ENCODE measurements around the gene MTMR12. TPM values are rescaled to one million over a fixed set of nuclear protein-coding genes. Genes with fewer than 3 reads are reported as not detected.

MTMR12 gene
- total and polyA plus RNA-seq, 2 of the 13 experiments (the other 11 are each of a cell fraction or from before 2014, with no cell fraction given), result 23.4 to 36.6 TPM

DNA sequence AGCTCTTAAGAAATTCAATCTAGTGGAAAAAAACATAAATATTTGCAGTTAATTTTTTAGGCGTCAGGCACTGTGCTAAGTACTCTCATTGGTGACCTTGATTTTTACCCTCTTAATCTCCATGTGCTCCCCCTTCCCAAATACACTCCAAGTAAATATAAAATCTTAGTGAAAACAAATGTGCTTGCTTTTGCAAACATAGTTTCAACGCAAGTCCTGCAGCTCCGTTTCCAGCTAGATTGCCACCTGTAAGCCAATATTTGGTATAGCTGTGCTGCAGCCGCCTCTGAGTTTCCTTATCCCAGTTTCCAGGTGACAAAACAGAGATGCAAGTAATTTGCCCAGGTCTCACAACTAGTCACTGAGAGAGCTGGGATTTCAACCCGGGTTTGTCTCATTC, 1.9 kb upstream of the MTMR12 start (continued):
- TF ChIP-seq, protein P1, sequence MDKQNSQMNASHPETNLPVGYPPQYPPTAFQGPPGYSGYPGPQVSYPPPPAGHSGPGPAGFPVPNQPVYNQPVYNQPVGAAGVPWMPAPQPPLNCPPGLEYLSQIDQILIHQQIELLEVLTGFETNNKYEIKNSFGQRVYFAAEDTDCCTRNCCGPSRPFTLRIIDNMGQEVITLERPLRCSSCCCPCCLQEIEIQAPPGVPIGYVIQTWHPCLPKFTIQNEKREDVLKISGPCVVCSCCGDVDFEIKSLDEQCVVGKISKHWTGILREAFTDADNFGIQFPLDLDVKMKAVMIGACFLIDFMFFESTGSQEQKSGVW (CRISPR knock-in tag; IDR thresholded peaks at IDR 0.05; ENCODE audit: borderline replicate concordance), result no peak
- no peak for TF ChIP-seq LCORL (IDR thresholded peaks at IDR 0.05)
- TF ChIP-seq LCORL (CRISPR knock-in tag; IDR thresholded peaks at IDR 0.05), result peak; percentile 62; the same call in 1 of the 2 replicates
- TF ChIP-seq SP5 (CRISPR knock-in tag; IDR thresholded peaks at IDR 0.05; ENCODE audit: borderline replicate concordance, low read depth), result 0 out of 2 replicates have a peak, but pooled peaks have one; percentile 23
- TF ChIP-seq FOXO1 (CRISPR knock-in tag; IDR thresholded peaks at IDR 0.05), result peak; percentile 55; the same call in 1 of the 2 replicates
- TF ChIP-seq ZNF253 (CRISPR knock-in tag; IDR thresholded peaks at IDR 0.05; ENCODE audit: borderline replicate concordance), result no peak
- TF ChIP-seq, protein P2, sequence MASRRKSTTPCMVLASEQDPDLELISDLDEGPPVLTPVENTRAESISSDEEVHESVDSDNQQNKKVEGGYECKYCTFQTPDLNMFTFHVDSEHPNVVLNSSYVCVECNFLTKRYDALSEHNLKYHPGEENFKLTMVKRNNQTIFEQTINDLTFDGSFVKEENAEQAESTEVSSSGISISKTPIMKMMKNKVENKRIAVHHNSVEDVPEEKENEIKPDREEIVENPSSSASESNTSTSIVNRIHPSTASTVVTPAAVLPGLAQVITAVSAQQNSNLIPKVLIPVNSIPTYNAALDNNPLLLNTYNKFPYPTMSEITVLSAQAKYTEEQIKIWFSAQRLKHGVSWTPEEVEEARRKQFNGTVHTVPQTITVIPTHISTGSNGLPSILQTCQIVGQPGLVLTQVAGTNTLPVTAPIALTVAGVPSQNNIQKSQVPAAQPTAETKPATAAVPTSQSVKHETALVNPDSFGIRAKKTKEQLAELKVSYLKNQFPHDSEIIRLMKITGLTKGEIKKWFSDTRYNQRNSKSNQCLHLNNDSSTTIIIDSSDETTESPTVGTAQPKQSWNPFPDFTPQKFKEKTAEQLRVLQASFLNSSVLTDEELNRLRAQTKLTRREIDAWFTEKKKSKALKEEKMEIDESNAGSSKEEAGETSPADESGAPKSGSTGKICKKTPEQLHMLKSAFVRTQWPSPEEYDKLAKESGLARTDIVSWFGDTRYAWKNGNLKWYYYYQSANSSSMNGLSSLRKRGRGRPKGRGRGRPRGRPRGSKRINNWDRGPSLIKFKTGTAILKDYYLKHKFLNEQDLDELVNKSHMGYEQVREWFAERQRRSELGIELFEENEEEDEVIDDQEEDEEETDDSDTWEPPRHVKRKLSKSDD (CRISPR knock-in tag; IDR thresholded peaks at IDR 0.05; ENCODE audit: low read depth), result no peak
- no peak for TF ChIP-seq CEBPB (IDR thresholded peaks at IDR 0.05; ENCODE audit: borderline replicate concordance, low read depth, low read length)
- TF ChIP-seq MATR3 (CRISPR knock-in tag; IDR thresholded peaks at IDR 0.05), result no peak
- TF ChIP-seq ZNF672 (CRISPR knock-in tag; IDR thresholded peaks at IDR 0.05), result no peak
- peak; percentile 84 for TF ChIP-seq GATAD2A (CRISPR knock-in tag; IDR thresholded peaks at IDR 0.05)
- TF ChIP-seq FOXP1 (IDR thresholded peaks at IDR 0.05), result no peak
- peak; percentile 77; the same call in 1 of the 2 replicates for TF ChIP-seq FOXP1 (CRISPR knock-in tag; IDR thresholded peaks at IDR 0.05)
- no peak for TF ChIP-seq NR2C2 (CRISPR knock-in tag; IDR thresholded peaks at IDR 0.05; ENCODE audit: borderline replicate concordance)
- TF ChIP-seq ZNF30 (CRISPR knock-in tag; IDR thresholded peaks at IDR 0.05), result no peak
- peak; percentile 16; the same call in 1 of the 2 replicates for TF ChIP-seq ARID4A (CRISPR knock-in tag; IDR thresholded peaks at IDR 0.05; ENCODE audit: borderline replicate concordance)
- TF ChIP-seq, protein P3, sequence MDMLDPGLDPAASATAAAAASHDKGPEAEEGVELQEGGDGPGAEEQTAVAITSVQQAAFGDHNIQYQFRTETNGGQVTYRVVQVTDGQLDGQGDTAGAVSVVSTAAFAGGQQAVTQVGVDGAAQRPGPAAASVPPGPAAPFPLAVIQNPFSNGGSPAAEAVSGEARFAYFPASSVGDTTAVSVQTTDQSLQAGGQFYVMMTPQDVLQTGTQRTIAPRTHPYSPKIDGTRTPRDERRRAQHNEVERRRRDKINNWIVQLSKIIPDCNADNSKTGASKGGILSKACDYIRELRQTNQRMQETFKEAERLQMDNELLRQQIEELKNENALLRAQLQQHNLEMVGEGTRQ (IDR thresholded peaks at IDR 0.05; ENCODE audit: low read depth, low read length), result no peak
- TF ChIP-seq, protein P3 (CRISPR knock-in tag; IDR thresholded peaks at IDR 0.05; ENCODE audit: borderline replicate concordance), result no peak
- no peak for TF ChIP-seq MZF1 (CRISPR knock-in tag; IDR thresholded peaks at IDR 0.05; ENCODE audit: borderline replicate concordance)
- peak; percentile 57; the same call in 1 of the 2 replicates for TF ChIP-seq ATF1 (CRISPR knock-in tag; IDR thresholded peaks at IDR 0.05)
- TF ChIP-seq SOX6 (IDR thresholded peaks at IDR 0.05), result no peak
- peak; percentile 62 for TF ChIP-seq SOX6 (CRISPR knock-in tag; IDR thresholded peaks at IDR 0.05)
- TF ChIP-seq YEATS4 (CRISPR knock-in tag; IDR thresholded peaks at IDR 0.05; ENCODE audit: borderline replicate concordance), result 0 out of 2 replicates have a peak, but pooled peaks have one; percentile 38

Data from HepG2 (cell line).